Measurements from ENCODE around the gene RBMS1. TPM values are rescaled to one million over a fixed set of nuclear protein-coding genes. Genes with fewer than 3 reads are reported as not detected.

RBMS1 gene
- polyA plus RNA-seq, 1 donor (not counting 4 experiments of a cell fraction or from before 2014, with no cell fraction given) = 89.1 TPM

GRCh38 chr2:160227293-160227915, 266.2 kb downstream of the RBMS1 start:
- Histone ChIP-seq H3K4me3 (ENCODE audit: control insufficient read depth in 2 of 3, extremely low read depth in 1 of 3, insufficient read depth in 2 of 3, low read depth in 1 of 3, low read length in 3 of 3) (peak overlapping the region; percentile 13 to 42 (median 22)), H3K4me1 (ENCODE audit: control insufficient read depth, extremely low read depth, insufficient read depth, low read length) (peaks cover 81% of the 10 kb centered on the region), H3K9me3 (ENCODE audit: control insufficient read depth, low read depth, low read length) (no peaks in the 10 kb centered on the region), H3K9me1 (ENCODE audit: control insufficient read depth, extremely low read depth, insufficient read depth, low read length) (no peaks in the 10 kb centered on the region), H3K27me3 (ENCODE audit: control insufficient read depth, extremely low read depth, insufficient read depth, low read length) (no peaks in the 10 kb centered on the region), H3K4me2 (ENCODE audit: control insufficient read depth, extremely low read depth, insufficient read depth, low read depth, low read length) (peak overlapping the region; percentile 74), H3K79me2 (ENCODE audit: control insufficient read depth, insufficient read depth, low read length) (no peaks in the 10 kb centered on the region), H4K20me1 (ENCODE audit: control insufficient read depth, extremely low read depth, insufficient read depth, low read length) (no peaks in the 10 kb centered on the region), H2AFZ (ENCODE audit: control insufficient read depth, low read length) (no peak overlapping the region), H3K27ac (ENCODE audit: control insufficient read depth, insufficient read depth, low read length) (peak overlapping the region; percentile 95), H3K9ac (ENCODE audit: control insufficient read depth, extremely low read depth, insufficient read depth, low read length) (peak overlapping the region; percentile 74), H3K36me3 (ENCODE audit: control insufficient read depth in 2 of 2, extremely low read depth in 1 of 2, insufficient read depth in 2 of 2, low read length in 2 of 2) (no peaks in the 10 kb centered on the region)
- FAIRE-seq (peak; percentile 62), DNase-seq (ENCODE audit: low read depth, low spot score) (no peak)
- dilution Hi-C loops (cut with MboI; ENCODE audit: extremely low pct_ligation_motif_present, low sequenced_read_pairs) = no loop called here
- TF ChIP-seq EZH2 (IDR thresholded peaks at IDR 0.05; ENCODE audit: low read length) = no peak
- TF ChIP-seq CTCF (optimal IDR thresholded peaks at IDR 0.05 in 1 of 3, IDR thresholded peaks at IDR 0.05 in 1 of 3, conservative IDR thresholded peaks at IDR 0.05 in 1 of 3; ENCODE audit: extremely low read depth in 1 of 3, insufficient read depth in 2 of 3, low read length in 3 of 3) = no peak

GRCh38 chr2:160226367-160226766, 267.2 kb downstream of the RBMS1 start:
- Histone ChIP-seq H3K4me2 (ENCODE audit: control insufficient read depth, extremely low read depth, insufficient read depth, low read depth, low read length) (peak overlapping the region; percentile 74), H3K27me3 (ENCODE audit: control insufficient read depth, extremely low read depth, insufficient read depth, low read length) (no peaks in the 10 kb centered on the region), H3K79me2 (ENCODE audit: control insufficient read depth, insufficient read depth, low read length) (no peaks in the 10 kb centered on the region), H3K9ac (ENCODE audit: control insufficient read depth, extremely low read depth, insufficient read depth, low read length) (peak overlapping the region; percentile 74), H2AFZ (ENCODE audit: control insufficient read depth, low read length) (no peak overlapping the region), H3K4me3 (ENCODE audit: control insufficient read depth in 2 of 3, extremely low read depth in 1 of 3, insufficient read depth in 2 of 3, low read depth in 1 of 3, low read length in 3 of 3) (no peak overlapping the region), H3K4me1 (ENCODE audit: control insufficient read depth, extremely low read depth, insufficient read depth, low read length) (peaks cover 91% of the 10 kb centered on the region), H3K9me1 (ENCODE audit: control insufficient read depth, extremely low read depth, insufficient read depth, low read length) (no peaks in the 10 kb centered on the region), H3K36me3 (ENCODE audit: control insufficient read depth in 2 of 2, extremely low read depth in 1 of 2, insufficient read depth in 2 of 2, low read length in 2 of 2) (no peaks in the 10 kb centered on the region), H4K20me1 (ENCODE audit: control insufficient read depth, extremely low read depth, insufficient read depth, low read length) (no peaks in the 10 kb centered on the region), H3K9me3 (ENCODE audit: control insufficient read depth, low read depth, low read length) (no peaks in the 10 kb centered on the region), H3K27ac (ENCODE audit: control insufficient read depth, insufficient read depth, low read length) (peak overlapping the region; percentile 95)
- no peak for FAIRE-seq
- dilution Hi-C loops (cut with MboI; ENCODE audit: extremely low pct_ligation_motif_present, low sequenced_read_pairs) = no loop called here
- TF ChIP-seq CTCF (optimal IDR thresholded peaks at IDR 0.05 in 1 of 3, IDR thresholded peaks at IDR 0.05 in 1 of 3, conservative IDR thresholded peaks at IDR 0.05 in 1 of 3; ENCODE audit: extremely low read depth in 1 of 3, insufficient read depth in 2 of 3, low read length in 3 of 3) (no peak), EZH2 (IDR thresholded peaks at IDR 0.05; ENCODE audit: low read length) (no peak)
- DNase-seq (ENCODE audit: low read depth, low spot score) = no peak

Measured in keratinocyte (primary cell).